ENCODE measurements around the gene ACAP2. TPM values are rescaled to one million over a fixed set of nuclear protein-coding genes. Genes with fewer than 3 reads are reported as not detected.

ACAP2 gene
- total and polyA plus RNA-seq, 2 donors (not counting 1 experiment from before 2014, with no cell fraction given) = 33.7 to 86.5 TPM

DNA sequence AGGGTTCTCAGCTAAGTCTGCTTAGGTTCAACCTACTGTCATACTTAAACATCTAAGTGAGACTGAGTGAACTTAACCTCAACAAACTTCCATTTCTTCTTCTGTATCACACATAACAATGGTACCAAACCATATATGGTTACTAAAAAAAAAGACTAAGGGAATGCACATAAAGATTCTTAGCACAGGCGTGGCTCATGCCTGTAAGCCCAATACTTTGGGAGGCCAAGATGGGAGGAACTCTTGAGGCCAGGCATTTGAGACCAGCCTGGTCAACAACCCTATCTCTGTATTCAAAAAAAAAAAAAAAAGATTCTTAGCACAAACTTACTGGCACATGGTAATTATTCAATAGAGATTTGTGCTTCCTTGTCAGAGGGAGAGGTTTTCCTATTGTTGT lies 57.9 kb downstream of the ACAP2 start:
- Histone ChIP-seq H2AFZ (ENCODE audit: low read length) (no peak overlapping the region), H3K4me3 (replicated peaks in 1 of 4; ENCODE audit: control extremely low read depth in 1 of 4, insufficient read depth in 1 of 4, low read depth in 3 of 4, low read length in 4 of 4) (no peak overlapping the region), H3K27me3 (ENCODE audit: control insufficient read depth, insufficient read depth, low read length) (no peaks in the 10 kb centered on the region), H3K36me3 (ENCODE audit: control insufficient read depth, insufficient read depth, low read length) (no peaks in the 10 kb centered on the region), H3K79me2 (ENCODE audit: control insufficient read depth, insufficient read depth, low read length) (no peaks in the 10 kb centered on the region), H4K20me1 (ENCODE audit: control insufficient read depth, extremely low read depth, insufficient read depth, low read length) (no peaks in the 10 kb centered on the region), H3K4me2 (ENCODE audit: extremely low read depth, insufficient read depth, low read length) (no peak overlapping the region), H3K9me3 (ENCODE audit: control insufficient read depth, insufficient read depth, low read depth, low read length) (no peaks in the 10 kb centered on the region), H3K27ac (ENCODE audit: insufficient read depth, low read length) (no peak overlapping the region), H3K9ac (ENCODE audit: insufficient read depth, low read length) (no peak overlapping the region), H3K4me1 (ENCODE audit: control insufficient read depth, extremely low read depth, insufficient read depth, low read length) (no peaks in the 10 kb centered on the region)
- no peak for DNase-seq (ENCODE audit: low read depth in 2 of 2)
- TF ChIP-seq EZH2 (IDR thresholded peaks at IDR 0.05; ENCODE audit: low read length, missing control alignments) = no peak
- TF ChIP-seq CTCF (conservative IDR thresholded peaks at IDR 0.05 in 1 of 2, IDR thresholded peaks at IDR 0.05 in 1 of 2; ENCODE audit: low read depth in 1 of 2, low read length in 2 of 2) = no peak

DNA sequence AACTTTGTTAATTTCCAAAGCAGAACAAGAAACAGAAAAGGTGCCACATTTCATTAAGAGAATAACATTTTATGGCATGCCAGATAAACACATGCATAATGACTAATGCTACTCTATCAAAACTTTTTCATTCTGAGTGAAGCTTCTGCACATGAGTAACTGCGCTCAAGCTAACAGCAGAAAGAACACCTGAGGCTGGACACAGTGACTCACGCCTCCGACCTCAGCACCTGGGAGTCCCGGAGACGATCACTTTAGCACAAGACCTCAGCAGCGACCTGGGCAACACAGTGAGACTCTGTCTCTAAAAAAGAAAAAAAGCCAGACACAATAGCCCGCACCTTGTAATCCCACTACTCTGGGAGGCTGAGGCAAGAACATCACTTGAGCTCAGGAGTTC lies 70.6 kb downstream of the ACAP2 start:
- Histone ChIP-seq H3K4me2 (ENCODE audit: extremely low read depth, insufficient read depth, low read length) (no peak overlapping the region), H3K9me3 (ENCODE audit: control insufficient read depth, insufficient read depth, low read depth, low read length) (no peaks in the 10 kb centered on the region), H3K27me3 (ENCODE audit: control insufficient read depth, insufficient read depth, low read length) (no peaks in the 10 kb centered on the region), H3K4me1 (ENCODE audit: control insufficient read depth, extremely low read depth, insufficient read depth, low read length) (no peaks in the 10 kb centered on the region), H3K4me3 (replicated peaks in 1 of 4; ENCODE audit: control extremely low read depth in 1 of 4, insufficient read depth in 1 of 4, low read depth in 3 of 4, low read length in 4 of 4) (no peak overlapping the region), H4K20me1 (ENCODE audit: control insufficient read depth, extremely low read depth, insufficient read depth, low read length) (no peaks in the 10 kb centered on the region), H2AFZ (ENCODE audit: low read length) (no peak overlapping the region), H3K36me3 (ENCODE audit: control insufficient read depth, insufficient read depth, low read length) (no peaks in the 10 kb centered on the region), H3K79me2 (ENCODE audit: control insufficient read depth, insufficient read depth, low read length) (no peaks in the 10 kb centered on the region), H3K9ac (ENCODE audit: insufficient read depth, low read length) (no peak overlapping the region), H3K27ac (ENCODE audit: insufficient read depth, low read length) (no peak overlapping the region)
- DNase-seq (ENCODE audit: low read depth in 2 of 2) = no peak
- TF ChIP-seq CTCF (conservative IDR thresholded peaks at IDR 0.05 in 1 of 2, IDR thresholded peaks at IDR 0.05 in 1 of 2; ENCODE audit: low read depth in 1 of 2, low read length in 2 of 2) (no peak), EZH2 (IDR thresholded peaks at IDR 0.05; ENCODE audit: low read length, missing control alignments) (no peak)

DNA sequence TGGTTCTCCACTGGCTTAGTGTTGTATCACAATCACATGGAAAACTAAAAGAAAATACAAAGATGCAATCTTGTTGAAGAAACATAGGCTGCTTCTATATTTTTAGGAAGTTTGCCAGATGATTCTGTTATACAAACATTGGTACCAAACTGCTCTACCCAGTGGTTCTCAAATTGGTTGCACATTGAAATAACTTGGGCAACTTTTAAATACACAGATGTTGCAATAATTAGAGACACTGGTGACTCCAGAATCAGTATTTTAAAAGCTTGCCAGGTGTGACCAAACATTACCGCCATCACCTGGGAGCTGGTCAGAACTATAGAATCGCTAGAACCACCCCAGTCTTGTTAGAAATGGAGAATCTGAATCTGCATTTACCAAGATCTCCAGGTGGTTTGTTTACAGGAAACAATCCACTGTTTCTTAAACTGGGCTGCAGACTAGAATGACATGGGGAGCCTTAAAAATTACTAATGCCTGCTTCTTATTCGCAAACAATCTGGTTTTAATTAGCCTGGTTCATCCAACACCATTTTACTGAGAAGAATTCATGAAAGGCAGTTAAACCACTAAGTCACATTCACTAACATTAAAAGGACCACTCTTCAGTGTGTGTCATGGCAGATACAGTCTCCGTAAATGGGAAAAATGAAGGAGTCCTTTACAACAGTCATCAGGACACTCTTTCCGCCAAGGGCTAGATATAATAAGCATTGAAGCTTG lies 76.5 kb downstream of the ACAP2 start:
- Histone ChIP-seq H4K20me1 (ENCODE audit: control insufficient read depth, extremely low read depth, insufficient read depth, low read length) (no peaks in the 10 kb centered on the region), H2AFZ (ENCODE audit: low read length) (no peak overlapping the region), H3K36me3 (ENCODE audit: control insufficient read depth, insufficient read depth, low read length) (no peaks in the 10 kb centered on the region), H3K4me3 (replicated peaks in 1 of 4; ENCODE audit: control extremely low read depth in 1 of 4, insufficient read depth in 1 of 4, low read depth in 3 of 4, low read length in 4 of 4) (no peak overlapping the region), H3K27me3 (ENCODE audit: control insufficient read depth, insufficient read depth, low read length) (no peaks in the 10 kb centered on the region), H3K4me1 (ENCODE audit: control insufficient read depth, extremely low read depth, insufficient read depth, low read length) (no peaks in the 10 kb centered on the region), H3K4me2 (ENCODE audit: extremely low read depth, insufficient read depth, low read length) (no peak overlapping the region), H3K79me2 (ENCODE audit: control insufficient read depth, insufficient read depth, low read length) (no peaks in the 10 kb centered on the region), H3K9ac (ENCODE audit: insufficient read depth, low read length) (no peak overlapping the region), H3K9me3 (ENCODE audit: control insufficient read depth, insufficient read depth, low read depth, low read length) (no peaks in the 10 kb centered on the region), H3K27ac (ENCODE audit: insufficient read depth, low read length) (no peak overlapping the region)
- TF ChIP-seq CTCF (conservative IDR thresholded peaks at IDR 0.05 in 1 of 2, IDR thresholded peaks at IDR 0.05 in 1 of 2; ENCODE audit: low read depth in 1 of 2, low read length in 2 of 2) (no peak), EZH2 (IDR thresholded peaks at IDR 0.05; ENCODE audit: low read length, missing control alignments) (no peak)
- peak in 1 of 2 donors; percentile 18 for DNase-seq (ENCODE audit: low read depth in 2 of 2)

Measured in fibroblast of lung (primary cell).